ENCODE measurements around the gene C7.
"Not testable (repeated sequence)": the region's sequence is repeated elsewhere in the genome, so short reads cannot be mapped to it uniquely, and the experiment has no call there.

DNA sequence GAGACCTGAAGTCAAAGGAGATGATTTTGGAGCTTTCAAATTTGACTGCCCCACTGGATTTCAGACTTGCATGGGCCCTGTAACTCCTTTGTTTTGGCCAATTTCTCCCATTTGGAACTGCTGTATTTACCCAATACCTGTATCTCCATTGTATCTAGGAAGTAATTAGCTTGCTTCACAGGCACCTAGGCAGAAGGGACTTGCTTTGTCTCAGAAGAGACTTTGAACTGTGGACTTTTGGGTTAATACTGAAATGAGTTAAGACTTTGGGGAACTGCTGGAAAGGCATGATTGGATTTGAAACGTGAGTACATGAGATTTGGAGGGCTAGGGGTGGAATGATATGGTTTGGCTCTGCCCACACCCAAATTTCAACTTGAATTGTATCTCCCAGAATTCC lies 26.2 kb upstream of the C7 start:
- TF ChIP-seq, protein P1, sequence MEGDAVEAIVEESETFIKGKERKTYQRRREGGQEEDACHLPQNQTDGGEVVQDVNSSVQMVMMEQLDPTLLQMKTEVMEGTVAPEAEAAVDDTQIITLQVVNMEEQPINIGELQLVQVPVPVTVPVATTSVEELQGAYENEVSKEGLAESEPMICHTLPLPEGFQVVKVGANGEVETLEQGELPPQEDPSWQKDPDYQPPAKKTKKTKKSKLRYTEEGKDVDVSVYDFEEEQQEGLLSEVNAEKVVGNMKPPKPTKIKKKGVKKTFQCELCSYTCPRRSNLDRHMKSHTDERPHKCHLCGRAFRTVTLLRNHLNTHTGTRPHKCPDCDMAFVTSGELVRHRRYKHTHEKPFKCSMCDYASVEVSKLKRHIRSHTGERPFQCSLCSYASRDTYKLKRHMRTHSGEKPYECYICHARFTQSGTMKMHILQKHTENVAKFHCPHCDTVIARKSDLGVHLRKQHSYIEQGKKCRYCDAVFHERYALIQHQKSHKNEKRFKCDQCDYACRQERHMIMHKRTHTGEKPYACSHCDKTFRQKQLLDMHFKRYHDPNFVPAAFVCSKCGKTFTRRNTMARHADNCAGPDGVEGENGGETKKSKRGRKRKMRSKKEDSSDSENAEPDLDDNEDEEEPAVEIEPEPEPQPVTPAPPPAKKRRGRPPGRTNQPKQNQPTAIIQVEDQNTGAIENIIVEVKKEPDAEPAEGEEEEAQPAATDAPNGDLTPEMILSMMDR (IDR thresholded peaks at IDR 0.05), result not testable (repeated sequence)
- not testable (repeated sequence) for TF ChIP-seq POLR2A (IDR thresholded peaks at IDR 0.05)
